ENCODE results near the gene RPS6KA2. TPM values are rescaled to one million over a fixed set of nuclear protein-coding genes. Genes with fewer than 3 reads are reported as not detected.

The RPS6KA2 gene
- total RNA-seq, 1 experiment from 2014 or later, result 12.3 TPM

DNA sequence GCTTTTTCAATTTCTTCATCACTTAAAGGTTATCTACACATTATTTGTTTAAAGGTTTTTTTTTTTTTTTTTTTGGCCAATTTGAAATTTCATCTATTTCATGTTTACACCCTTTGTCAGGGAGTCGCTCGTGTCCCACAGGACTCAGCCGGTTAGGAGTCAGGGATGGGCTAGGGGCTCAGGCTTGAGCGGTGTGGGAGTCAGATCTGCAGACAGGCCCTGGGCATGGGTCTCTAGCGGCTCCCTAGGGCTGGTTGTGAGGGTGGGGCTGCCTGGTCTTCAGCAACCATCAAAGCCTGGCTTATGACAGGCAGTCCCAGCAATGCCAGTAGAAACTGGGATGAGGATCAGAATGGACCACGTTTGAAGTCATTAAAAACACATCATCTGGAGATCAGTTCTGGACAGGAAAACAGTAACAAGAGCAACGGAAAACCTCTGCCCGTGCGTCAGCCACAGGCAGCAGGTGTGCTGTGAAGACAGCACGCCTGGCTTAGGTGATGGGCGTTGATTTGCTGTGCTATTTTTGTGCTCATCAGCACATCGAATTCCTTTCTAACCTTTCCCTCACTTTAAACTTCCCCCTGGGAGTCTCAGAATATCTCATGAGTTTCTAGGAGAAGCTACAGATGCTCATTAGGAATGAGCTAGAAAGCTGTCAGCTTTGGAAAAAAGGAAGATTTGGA, 153.0 kb downstream of the RPS6KA2 start:
- Histone ChIP-seq H2AK5ac (ENCODE audit: insufficient read length, low read length) (no peak overlapping the region), H3K18ac (ENCODE audit: insufficient read length, low read depth, low read length) (no peak overlapping the region), H3K79me2 (ENCODE audit: insufficient read depth, low read length) (no peaks in the 10 kb centered on the region), H3K23ac (ENCODE audit: insufficient read length, low read depth, low read length) (no peak overlapping the region), H3K4ac (ENCODE audit: low read depth, low read length) (no peak overlapping the region), H2BK15ac (ENCODE audit: low read depth, low read length) (no peak overlapping the region), H4K5ac (ENCODE audit: insufficient read length, low read depth, low read length) (no peak overlapping the region), H4K20me1 (ENCODE audit: control insufficient read depth, insufficient read depth, insufficient read length) (no peaks in the 10 kb centered on the region), H3K9me3 (ENCODE audit: control insufficient read depth, low read depth, low read length) (no peaks in the 10 kb centered on the region), H3T11ph (ENCODE audit: low read length) (no peak overlapping the region), H3K14ac (ENCODE audit: insufficient read depth, low read length) (no peak overlapping the region), H3K9ac (ENCODE audit: extremely low read depth, insufficient read length, low read length) (no peak overlapping the region), H3K27me3 (ENCODE audit: insufficient read depth, low read length) (no peaks in the 10 kb centered on the region), H2AFZ (ENCODE audit: low read length) (no peak overlapping the region), H4K91ac (ENCODE audit: insufficient read length, low read depth, low read length) (no peak overlapping the region), H2BK20ac (ENCODE audit: low read depth, low read length, poor library complexity, severe bottlenecking) (no peak overlapping the region), H2BK12ac (ENCODE audit: insufficient read length, low read depth, low read length) (no peak overlapping the region), H3K79me1 (ENCODE audit: insufficient read depth, low read depth, low read length, poor library complexity, severe bottlenecking) (no peaks in the 10 kb centered on the region), H3K56ac (ENCODE audit: insufficient read length, low read depth, low read length) (no peak overlapping the region), H3K4me1 (ENCODE audit: insufficient read depth, low read length) (no peaks in the 10 kb centered on the region), H3K4me2 (ENCODE audit: insufficient read depth, insufficient read length, low read length) (no peak overlapping the region), H3K27ac (ENCODE audit: insufficient read length, low read depth, low read length) (no peak overlapping the region), H3K23me2 (ENCODE audit: insufficient read length, low read depth, low read length, poor library complexity, severe bottlenecking) (no peaks in the 10 kb centered on the region), H2BK120ac (ENCODE audit: low read depth, low read length, poor library complexity, severe bottlenecking) (no peak overlapping the region), H4K8ac (replicated peaks; ENCODE audit: insufficient read length, low read depth, low read length) (no peak overlapping the region), H2BK5ac (ENCODE audit: insufficient read length, low read length) (no peak overlapping the region)
- Mint-ChIP-seq H3K4me1 (peaks cover 8 to 10% of the 10 kb centered on the region in 2 experiments), H3K9me3 (no peaks in the 10 kb centered on the region), H3K27me3 (ENCODE audit: low read depth) (no peaks in the 10 kb centered on the region; the same call in none of the 2 replicates), H3K27ac (no peak overlapping the region), H3K4me3 (no peak overlapping the region), H3K36me3 (ENCODE audit: insufficient read depth in 1 of 3, low read depth in 3 of 3) (peaks cover under 1 to 7% (median 4%) of the 10 kb centered on the region in 3 experiments; a peak in 4 of 7 replicates)
- TF ChIP-seq, protein P1, sequence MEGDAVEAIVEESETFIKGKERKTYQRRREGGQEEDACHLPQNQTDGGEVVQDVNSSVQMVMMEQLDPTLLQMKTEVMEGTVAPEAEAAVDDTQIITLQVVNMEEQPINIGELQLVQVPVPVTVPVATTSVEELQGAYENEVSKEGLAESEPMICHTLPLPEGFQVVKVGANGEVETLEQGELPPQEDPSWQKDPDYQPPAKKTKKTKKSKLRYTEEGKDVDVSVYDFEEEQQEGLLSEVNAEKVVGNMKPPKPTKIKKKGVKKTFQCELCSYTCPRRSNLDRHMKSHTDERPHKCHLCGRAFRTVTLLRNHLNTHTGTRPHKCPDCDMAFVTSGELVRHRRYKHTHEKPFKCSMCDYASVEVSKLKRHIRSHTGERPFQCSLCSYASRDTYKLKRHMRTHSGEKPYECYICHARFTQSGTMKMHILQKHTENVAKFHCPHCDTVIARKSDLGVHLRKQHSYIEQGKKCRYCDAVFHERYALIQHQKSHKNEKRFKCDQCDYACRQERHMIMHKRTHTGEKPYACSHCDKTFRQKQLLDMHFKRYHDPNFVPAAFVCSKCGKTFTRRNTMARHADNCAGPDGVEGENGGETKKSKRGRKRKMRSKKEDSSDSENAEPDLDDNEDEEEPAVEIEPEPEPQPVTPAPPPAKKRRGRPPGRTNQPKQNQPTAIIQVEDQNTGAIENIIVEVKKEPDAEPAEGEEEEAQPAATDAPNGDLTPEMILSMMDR (conservative IDR thresholded peaks at IDR 0.05), result no peak
- WGBS (ENCODE audit: extremely low coverage, insufficient read length, low lambda C conversion rate), result no CpG with 5 or more reads among the region's 12 CpGs
- DNase-seq, result peak; percentile 2
